IPS-NIHi11 (cell line): ENCODE data around the gene GLCE.
A peak's percentile ranks its signal among the peaks of the same experiment; 100 is the strongest.
"Not testable (repeated sequence)": the region's sequence is repeated elsewhere in the genome, so short reads cannot be mapped to it uniquely, and the experiment has no call there.

Experiments
- DNase-seq: peaks from one replicate; pipeline ENCODE4 v3.0.0; 2012; ENCODE audit warnings: mixed read lengths, low spot score

Gene GLCE

GRCh38 chr15:69299451-69299886 is 139.0 kb downstream of the GLCE start:
- peak; percentile 33 for DNase-seq

- peak; percentile 61 for DNase-seq
Observed at GRCh38 chr15:69299943-69300588, 139.6 kb downstream of the GLCE start.

GRCh38 chr15:69301101-69301500 is 140.7 kb downstream of the GLCE start:
- not testable (repeated sequence) for DNase-seq

GRCh38 chr15:69302087-69302486 is 141.7 kb downstream of the GLCE start:
- DNase-seq = not testable (repeated sequence)

GRCh38 chr15:69302929-69303328 is 142.5 kb downstream of the GLCE start:
- DNase-seq = no peak

- DNase-seq = peak; percentile 55
Observed at GRCh38 chr15:69303337-69304181, 143.1 kb downstream of the GLCE start.

GRCh38 chr15:69304182-69304545 is 143.7 kb downstream of the GLCE start:
- DNase-seq = no peak

GRCh38 chr15:69305204-69305931 is 144.9 kb downstream of the GLCE start:
- DNase-seq = no peak

GRCh38 chr15:69305933-69306568 is 145.6 kb downstream of the GLCE start:
- DNase-seq = no peak

GRCh38 chr15:69307939-69308338 is 147.5 kb downstream of the GLCE start:
- DNase-seq = no peak

- no peak for DNase-seq
Observed at GRCh38 chr15:69308949-69309348, 148.5 kb downstream of the GLCE start.

GRCh38 chr15:69311319-69311721 is 150.9 kb downstream of the GLCE start:
- no peak for DNase-seq

- DNase-seq = no peak
Observed at GRCh38 chr15:69313432-69314000, 153.1 kb downstream of the GLCE start.

- DNase-seq = no peak
Observed at GRCh38 chr15:69314131-69314530, 153.7 kb downstream of the GLCE start.

GRCh38 chr15:69314736-69315135 is 154.3 kb downstream of the GLCE start:
- DNase-seq = no peak

GRCh38 chr15:69315402-69316110 is 155.1 kb downstream of the GLCE start:
- peak; percentile 2 for DNase-seq

GRCh38 chr15:69316291-69316690 is 155.9 kb downstream of the GLCE start:
- no peak for DNase-seq

- no peak for DNase-seq
Observed at GRCh38 chr15:69317392-69317841, 157.0 kb downstream of the GLCE start.

GRCh38 chr15:69318033-69318432 is 157.6 kb downstream of the GLCE start:
- DNase-seq = no peak

- DNase-seq = no peak
Observed at GRCh38 chr15:69319384-69320375, 159.2 kb downstream of the GLCE start.
